Heart right ventricle (tissue), 16 donors: ENCODE data around the gene MYH14. TPM values are rescaled to one million over a fixed set of nuclear protein-coding genes. Genes with fewer than 3 reads are reported as not detected.

Source experiments
- ATAC-seq, 8 donors: fragments of 200-7000 bp; cut with Tn5 transposase; one replicate each; pipeline ENCODE4 v1.9.1; 2020; ENCODE audit warnings: mild to moderate bottlenecking in 8 of 8, moderate library complexity in 8 of 8, moderate number of reproducible peaks in 1 of 8
- DNase-seq, 2 donors: peaks; one replicate each; pipeline ENCODE4 v3.0.0-alpha.2; 2020
- H3K27ac ChIP-seq, 10 donors: fragments of 200-600 bp; sonication (generic) in 2 of 10; one replicate each; pipeline versions ENCODE4 v1.5.0 to v1.8.0; 2020 to 2022; ENCODE audit warnings: mild to moderate bottlenecking in 3 of 10
- H3K27me3 ChIP-seq, 7 donors: fragments of 200-600 bp; one replicate each; pipeline ENCODE4 v1.8.0; 2021 to 2022; ENCODE audit warnings: mild to moderate bottlenecking in 2 of 7
- H3K36me3 ChIP-seq, 9 donors: fragments of 200-600 bp; sonication (generic) in 1 of 9; one replicate each; pipeline versions ENCODE4 v1.5.0 to v1.8.0; 2020 to 2022; ENCODE audit warnings: mild to moderate bottlenecking in 2 of 9
- H3K4me1 ChIP-seq, 9 donors: fragments of 200-600 bp; sonication (generic) in 1 of 9; one replicate each; pipeline versions ENCODE4 v1.5.0 to v1.8.0; 2020 to 2022; ENCODE audit warnings: mild to moderate bottlenecking in 4 of 9
- H3K4me3 ChIP-seq, 10 donors: fragments of 200-600 bp; sonication (generic) in 2 of 10; one replicate each; pipeline versions ENCODE4 v1.5.0 to v1.8.0; 2020 to 2022; ENCODE audit warnings: mild to moderate bottlenecking in 7 of 10, moderate library complexity in 2 of 10
- H3K9me3 ChIP-seq, 11 donors: fragments of 200-600 bp in 10 of 11; sonication (generic) in 2 of 11; one replicate each; pipeline versions ENCODE4 v1.5.0 to v1.8.0; 2013 to 2022; ENCODE audit warnings: mild to moderate bottlenecking in 2 of 11, control low read depth in 1 of 11, moderate library complexity in 1 of 11
- CTCF ChIP-seq, 9 donors: fragments of 200-600 bp; sonication (generic) in 2 of 9; IDR thresholded peaks; one replicate each; pipeline versions ENCODE4 v1.5.0 to v1.8.0; 2021 to 2022; ENCODE audit warnings: antibody characterized with exemption in 9 of 9, mild to moderate bottlenecking in 5 of 9, moderate library complexity in 1 of 9
- WGBS, 2 donors: extraction: QIAGEN DNeasy Blood & Tissue Kit; methylation state at CpG; one replicate each; pipeline ENCODE4 v1.1.7; 2013; ENCODE audit warnings: inconsistent platforms in 1 of 2; 5-methylcytosine and 5-hydroxymethylcytosine counted together
- intact Hi-C, 10 donors: fragments of 100-400 bp; cut with DNase I; formaldehyde crosslinking; loops; one replicate each; pipeline versions ENCODE4 v1.11.1 to v1.14.2; 2022
- polyA plus RNA-seq, 2 donors: library from polyadenylated mRNA; stranded (reverse); fragments of 200-250 nt; gene quantifications; one replicate each; pipeline ENCODE4 v1.2.3, GENCODE V29; 2013
- total RNA-seq, 10 donors: library from RNA; stranded (reverse); fragmentation: NEBNext Ultra II Directional in 3 of 10; extraction: Animal tissue kit (Norgen Biotek cat#: 25700) in 3 of 10; gene quantifications; one replicate each; pipeline versions ENCODE4 v1.2.1 to v1.2.4, GENCODE V29; 2021 to 2023
- donor health status: Arrhythmogenic right ventricular cardiomyopathy.
- donor health status: ischemic (EF 13 %, LVEDD 7.1; RV severe dilation, severe dysfunction).
- donor health status: healthy with polysubstance abuse.
- donor health status: DM: no; HTN: yes; CAD: no.
- donor health status: DM: no; HTN: no; CAD: no.
- donor health status: ischemic (EF 25% LVEDD 6.9; RV normal size, moderate dysfunction).
- donor health status: ischemic (EF 25% LVEDD 5.7; RV mildly dilated, moderate dysfunction).
- donor health status: healthy.
- donor health status: DM: yes; HTN: yes; CAD: no.
- donor health status: Ischemic cardiomyopathy.
- donor health status: ischemic (EF 35%, LVEDD 5.7; RV mildly dilated, moderate dysfunction).
- donor health status: nonischemic (EF 11% LVEDD 7.7; RV severe dilation, severe dysfunction).
- donor health status: DM: yes; HTN: yes; CAD: no.
- donor health status: PGD.
- donor health status: ischemic (EF 29% LVEDD 5.4; RV normal size, mild dysfunction).
- donor health status: nonischemic (EF 23%, LVEDD 6.1; RV moderate dilation, normal function).

MYH14 gene
- total and polyA plus RNA-seq, 12 donors, result 29.3 to 149 (median 102) TPM

- no peaks in the 10 kb centered on the region for H3K36me3 ChIP-seq
- no peak overlapping the region for H3K4me3 ChIP-seq
- H3K4me1 ChIP-seq, result peaks cover 0 to 22% (median 9%) of the 10 kb centered on the region in 9 donors
- 93 to 95% methylated on average over 54 to 55 of the region's 55 CpGs for WGBS, 2 donors
- no peak for TF ChIP-seq CTCF (IDR thresholded peaks at IDR 0.05)
- H3K9me3 ChIP-seq, result no peaks in the 10 kb centered on the region
- H3K27me3 ChIP-seq, result peaks cover 0 to 31% (median 24%) of the 10 kb centered on the region in 7 donors
- no peak overlapping the region for H3K27ac ChIP-seq
- DNase-seq (no peak), ATAC-seq (no peak)
- intact Hi-C loops, result no loop called here
Observed at GRCh38 chr19:50322931-50323781, 119.7 kb downstream of the MYH14 start.

GRCh38 chr19:50323782-50324133 lies 120.3 kb downstream of the MYH14 start:
- TF ChIP-seq CTCF (IDR thresholded peaks at IDR 0.05), result no peak
- H3K27ac ChIP-seq, result no peak overlapping the region
- no peaks in the 10 kb centered on the region for H3K9me3 ChIP-seq
- H3K4me3 ChIP-seq, result no peak overlapping the region
- H3K36me3 ChIP-seq, result no peaks in the 10 kb centered on the region
- H3K27me3 ChIP-seq, result peaks cover 0 to 35% (median 23%) of the 10 kb centered on the region in 7 donors
- DNase-seq (no peak), ATAC-seq (no peak)
- intact Hi-C loops, result no loop called here
- WGBS, 2 donors, result 90 to 92% methylated on average over 12 of the region's 12 CpGs
- H3K4me1 ChIP-seq, result peaks cover 0 to 24% (median 9%) of the 10 kb centered on the region in 9 donors

GRCh38 chr19:50324331-50324730 lies 120.9 kb downstream of the MYH14 start:
- Histone ChIP-seq H3K4me1 (peaks cover 0 to 25% (median 9%) of the 10 kb centered on the region in 9 donors), H3K36me3 (no peaks in the 10 kb centered on the region), H3K9me3 (no peaks in the 10 kb centered on the region), H3K27me3 (peaks cover 0 to 38% (median 23%) of the 10 kb centered on the region in 7 donors), H3K27ac (no peak overlapping the region), H3K4me3 (no peak overlapping the region)
- intact Hi-C loops, result no loop called here
- WGBS, 2 donors, result 66 to 74% methylated on average over 11 of the region's 11 CpGs
- ATAC-seq (no peak), DNase-seq (no peak)
- TF ChIP-seq CTCF (IDR thresholded peaks at IDR 0.05), result no peak

- 2 to 3% methylated on average over 46 to 48 of the region's 48 CpGs for WGBS, 2 donors
- intact Hi-C loops, result loop anchor here in 1 of 10 donors (5.0 kb wide), 1 partner anchor 158 kb away; no protein-coding TSS in a partner anchor
- H3K4me1 ChIP-seq, result peaks cover 3 to 37% (median 20%) of the 10 kb centered on the region in 9 donors
- ATAC-seq, result peak; percentile 20 to 54 (median 28)
- no peak overlapping the region for H3K27ac ChIP-seq
- peak overlapping the region in 5 of 10 donors; percentile 14 to 27 (median 20) for H3K4me3 ChIP-seq
- no peaks in the 10 kb centered on the region for H3K36me3 ChIP-seq
- H3K27me3 ChIP-seq, result peaks cover 0 to 48% (median 32%) of the 10 kb centered on the region in 7 donors
- no peak for TF ChIP-seq CTCF (IDR thresholded peaks at IDR 0.05)
- peak; percentile 46 to 73 for DNase-seq
- H3K9me3 ChIP-seq, result no peaks in the 10 kb centered on the region
Observed at GRCh38 chr19:50325310-50326100, 122.1 kb downstream of the MYH14 start.
